HG03108 (cell line): Measurements from ENCODE around the gene RAB28.

ENCODE experiments used
- ATAC-seq: cut with Tn5 transposase; IDR thresholded peaks from one replicate; pipeline ENCODE4 v1.9.1; 2021; ENCODE audit warnings: moderate library complexity; ENCODE audit not compliant: unreplicated experiment

Gene RAB28

GRCh38 chr4:13384055-13384454, 100.1 kb downstream of the RAB28 start:
- ATAC-seq, result no peak

- no peak for ATAC-seq
Measured at GRCh38 chr4:13378973-13379759, 105.0 kb downstream of the RAB28 start.

DNA sequence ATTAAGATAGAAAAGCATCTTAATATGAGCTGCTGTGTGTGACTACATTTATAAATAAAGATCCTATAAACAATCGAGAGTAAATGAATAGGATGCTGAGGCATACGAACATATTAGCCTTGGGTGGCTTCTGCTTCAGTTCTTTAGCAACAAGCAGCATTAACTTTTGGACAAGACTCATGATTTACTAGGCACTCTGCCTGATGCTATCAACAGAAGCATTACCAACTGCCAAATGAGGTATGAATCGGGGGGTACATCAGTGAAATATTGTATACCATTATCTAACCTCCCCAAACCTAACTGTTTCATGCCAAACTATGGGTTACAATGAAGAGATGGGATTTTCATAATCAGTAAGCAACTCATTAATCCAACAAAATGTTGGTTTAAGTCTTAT, 113.1 kb downstream of the RAB28 start:
- ATAC-seq, result no peak

DNA sequence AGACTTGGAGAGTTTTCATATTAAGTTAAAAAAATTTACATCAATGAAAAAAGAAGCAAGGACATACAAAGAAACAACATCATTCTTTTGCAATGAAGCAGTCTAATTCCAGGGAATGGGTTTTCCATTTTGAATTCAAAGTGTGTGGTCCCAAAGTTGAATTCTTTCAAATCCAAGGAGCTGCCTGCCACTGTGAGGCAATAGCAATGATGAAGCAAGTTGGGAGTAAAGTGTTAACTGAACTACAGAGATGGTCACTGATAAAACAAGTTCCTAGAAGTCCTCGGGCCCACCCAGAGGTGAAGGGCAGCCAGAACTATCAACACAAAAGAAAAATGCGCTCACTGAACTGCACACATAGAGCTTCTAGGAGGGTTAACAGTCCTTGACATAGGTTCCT, 115.9 kb downstream of the RAB28 start:
- ATAC-seq, result no peak

DNA sequence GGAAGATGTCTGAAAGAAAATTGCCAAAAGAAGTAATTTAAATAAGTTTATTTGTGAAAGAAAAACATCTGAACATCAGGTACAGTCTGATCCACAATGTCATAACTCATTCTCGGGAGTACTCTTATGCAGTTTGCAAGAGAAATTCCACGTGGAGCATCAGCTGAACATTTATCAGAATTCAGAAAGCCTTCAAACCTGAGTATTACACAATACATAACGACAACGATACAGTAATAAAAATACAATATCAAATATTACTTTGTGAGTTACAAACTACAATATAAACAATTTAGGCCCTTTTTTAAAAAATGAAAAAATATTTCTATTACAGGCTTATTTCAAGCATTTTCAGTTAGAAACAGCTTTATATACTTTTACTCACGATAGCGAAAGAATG, 116.4 kb downstream of the RAB28 start:
- ATAC-seq, result no peak

DNA sequence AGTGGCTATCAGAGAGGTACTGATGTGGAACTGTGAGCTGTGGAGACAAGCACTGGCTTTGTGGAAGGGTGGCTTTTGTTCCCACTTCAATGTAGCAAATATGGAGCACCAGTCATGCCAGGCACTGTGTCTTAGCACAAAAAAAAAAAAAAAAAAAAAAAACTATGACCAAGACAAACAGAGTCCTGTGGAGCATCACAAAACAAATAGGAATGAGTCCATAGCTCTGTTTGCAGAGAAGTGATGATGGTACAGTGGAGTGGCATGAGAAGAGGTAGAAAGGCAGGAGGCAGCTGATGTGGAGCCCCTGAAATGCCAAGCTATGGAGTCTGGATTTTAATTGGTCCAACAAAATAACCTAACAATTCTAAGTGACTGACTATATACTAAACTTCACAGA, 116.9 kb downstream of the RAB28 start:
- no peak for ATAC-seq

GRCh38 chr4:13365195-13365594, 118.9 kb downstream of the RAB28 start:
- no peak for ATAC-seq

GRCh38 chr4:13364653-13365052, 119.5 kb downstream of the RAB28 start:
- no peak for ATAC-seq

GRCh38 chr4:13364172-13364571, 120.0 kb downstream of the RAB28 start:
- ATAC-seq, result no peak

DNA sequence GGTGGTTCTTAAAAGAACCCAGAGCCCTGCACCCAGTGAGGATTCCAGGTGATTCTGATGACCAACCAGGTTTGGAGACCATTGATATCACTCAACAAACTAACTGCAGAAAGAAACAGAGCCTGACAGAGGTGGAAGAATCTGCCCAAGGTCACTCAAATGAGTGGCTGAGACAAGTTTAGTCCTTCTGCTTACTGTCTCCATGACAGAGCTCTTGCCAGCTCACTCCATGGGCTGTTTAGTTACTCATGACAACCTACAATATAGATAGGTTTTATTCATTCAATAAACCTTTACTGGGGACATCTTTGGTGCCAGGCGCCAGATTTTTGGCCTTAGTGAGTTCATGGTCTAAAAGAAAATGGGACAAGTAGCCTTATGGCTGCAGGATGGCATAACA, 124.3 kb downstream of the RAB28 start:
- ATAC-seq, result no peak

DNA sequence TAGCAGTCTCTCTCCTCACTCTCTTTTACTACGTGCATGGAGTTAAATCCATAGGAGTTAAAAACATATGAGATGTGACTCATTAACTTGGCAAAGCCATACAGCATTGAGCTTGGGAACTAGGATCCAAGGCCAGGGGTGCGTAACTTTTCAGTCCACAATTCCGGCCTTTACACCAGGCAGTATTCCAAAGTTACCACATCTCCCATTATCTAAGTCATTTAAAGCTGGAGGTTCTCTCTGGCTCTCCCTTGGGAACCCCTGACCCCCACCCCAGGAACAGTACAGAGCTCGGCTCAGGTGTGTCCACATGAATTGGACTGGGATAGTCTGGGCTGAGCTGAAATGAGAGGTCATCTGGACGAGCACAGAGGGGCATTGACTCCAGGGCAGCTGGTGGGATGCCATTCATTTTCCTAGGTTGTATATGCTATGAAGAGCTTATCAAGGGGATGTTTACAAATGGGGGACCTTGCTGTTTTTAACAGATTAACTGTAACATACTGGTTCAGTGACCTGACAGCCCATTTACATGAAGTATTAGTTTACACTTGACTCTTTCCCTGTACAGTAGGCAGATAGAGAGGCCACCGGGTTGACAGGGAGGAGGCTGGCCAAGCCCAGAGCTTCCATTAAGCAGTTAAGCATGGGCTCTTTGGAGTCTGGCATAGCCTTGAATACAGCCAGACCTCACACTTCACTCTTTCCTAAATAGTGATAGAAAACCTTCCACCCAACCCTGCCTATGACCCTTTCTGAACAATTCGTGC, 128.8 kb downstream of the RAB28 start:
- no peak for ATAC-seq

- ATAC-seq, result no peak
Measured at GRCh38 chr4:13349096-13349495, 135.0 kb downstream of the RAB28 start.

- ATAC-seq, result no peak
Measured at GRCh38 chr4:13348216-13348615, 135.9 kb downstream of the RAB28 start.

- ATAC-seq, result no peak
Measured at GRCh38 chr4:13347517-13348125, 136.5 kb downstream of the RAB28 start.

- ATAC-seq, result no peak
Measured at GRCh38 chr4:13344216-13344615, 139.9 kb downstream of the RAB28 start.

GRCh38 chr4:13340672-13341071, 143.5 kb downstream of the RAB28 start:
- no peak for ATAC-seq

DNA sequence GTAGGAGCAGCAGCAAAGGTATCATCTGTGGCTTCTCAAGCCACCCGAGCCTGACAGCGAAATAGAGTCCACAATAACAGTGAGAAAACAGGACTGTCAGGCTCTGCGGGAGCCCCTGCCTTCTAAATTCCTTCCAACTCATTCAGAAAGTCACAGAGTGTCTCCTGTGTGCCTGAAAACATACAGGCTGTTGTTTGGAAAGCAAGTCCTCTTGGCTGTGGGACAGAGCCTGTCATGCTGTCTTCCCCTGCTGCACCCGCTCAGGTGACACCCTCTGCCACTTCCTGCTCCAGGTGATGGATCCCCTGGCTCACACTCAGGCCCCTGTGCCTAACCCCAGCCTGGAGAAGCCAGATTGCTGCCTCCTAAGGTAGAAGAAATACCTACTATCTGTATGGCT, 152.3 kb downstream of the RAB28 start:
- ATAC-seq, result no peak

- ATAC-seq, result no peak
Measured at GRCh38 chr4:13329963-13330362, 154.2 kb downstream of the RAB28 start.

GRCh38 chr4:13329340-13329850, 154.7 kb downstream of the RAB28 start:
- no peak for ATAC-seq

- no peak for ATAC-seq
Measured at GRCh38 chr4:13328591-13328990, 155.5 kb downstream of the RAB28 start.

DNA sequence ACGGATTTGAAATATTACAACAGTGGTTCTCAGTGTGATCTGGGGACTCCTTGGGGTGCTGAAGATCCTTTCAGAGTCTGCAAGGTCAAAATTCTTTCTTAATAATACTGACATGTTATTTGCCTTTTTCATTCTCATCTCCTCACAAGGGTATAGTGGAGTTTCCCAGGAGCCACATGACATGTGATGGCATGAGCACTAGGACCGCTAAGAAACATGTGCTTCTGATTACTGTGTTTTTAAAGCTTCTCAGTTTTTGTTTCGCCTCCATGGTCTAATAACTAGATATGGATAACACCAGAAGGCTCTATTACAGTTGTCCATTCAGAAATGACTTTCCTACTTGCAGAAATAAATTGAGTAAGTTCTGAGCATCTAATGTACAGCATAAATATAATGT, 156.1 kb downstream of the RAB28 start:
- ATAC-seq, result no peak

GRCh38 chr4:13325744-13326143, 158.4 kb downstream of the RAB28 start:
- no peak for ATAC-seq
